H7 (cell line): ENCODE measurements around the gene PLXDC1. TPM values are rescaled to one million over a fixed set of nuclear protein-coding genes. Genes with fewer than 3 reads are reported as not detected.
"Not testable (repeated sequence)": the region's sequence is repeated elsewhere in the genome, so short reads cannot be mapped to it uniquely, and the experiment has no call there.

Experiments used
- DNase-seq: peaks from one replicate; pipeline ENCODE4 v3.0.0; 2012
- H3K27me3 ChIP-seq: 2 replicates; pipeline ENCODE4 v1.6.0; 2011; ENCODE audit warnings: mild to moderate bottlenecking, low read length; ENCODE audit not compliant: control insufficient read depth, insufficient read depth
- H3K36me3 ChIP-seq: replicated peaks from 2 replicates; pipeline ENCODE4 v1.5.1; 2011; ENCODE audit warnings: low read length; ENCODE audit not compliant: control insufficient read depth, insufficient read depth
- H3K4me3 ChIP-seq: 2 replicates; pipeline ENCODE4 v1.5.1; 2011; ENCODE audit warnings: low read depth, mild to moderate bottlenecking, control low read depth, low read length, moderate library complexity; ENCODE audit not compliant: insufficient read depth
- total RNA-seq: library from RNA; depleted of rRNA; stranded (reverse); fragments of >200 nt; shearing (Covaris generic); gene quantifications from 2 replicates; pipeline ENCODE4 v1.2.3, GENCODE V29; 2014

Gene PLXDC1
- total RNA-seq, 1 experiment from 2014 or later: 0.38 TPM

GRCh38 chr17:39170558-39170957 lies 19.1 kb upstream of the PLXDC1 start:
- Histone ChIP-seq H3K36me3 (no peaks in the 10 kb centered on the region), H3K27me3 (peaks cover 15% of the 10 kb centered on the region), H3K4me3 (no peak overlapping the region)
- no peak for DNase-seq

DNA sequence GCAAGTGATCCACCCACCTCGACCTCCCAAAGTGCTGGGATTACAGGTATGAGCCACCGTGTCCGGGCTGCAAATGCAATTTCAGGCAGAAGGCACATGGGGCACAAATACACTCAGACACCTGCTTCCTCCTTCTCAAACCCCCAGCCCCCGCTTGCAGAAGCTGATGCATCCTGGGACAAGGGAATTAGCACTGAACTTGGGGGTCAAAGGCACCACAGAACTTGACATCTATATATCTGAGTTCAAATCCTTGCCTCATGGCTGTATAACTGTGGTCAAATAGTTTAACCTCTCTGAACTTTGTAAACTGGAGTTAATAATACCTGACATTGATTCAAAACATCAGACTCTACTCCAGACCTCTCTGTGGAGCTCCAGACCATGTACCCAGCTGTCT lies 18.7 kb upstream of the PLXDC1 start:
- Histone ChIP-seq H3K4me3 (no peak overlapping the region), H3K36me3 (no peaks in the 10 kb centered on the region), H3K27me3 (peaks cover 20% of the 10 kb centered on the region)
- DNase-seq: no peak

- Histone ChIP-seq H3K4me3 (no peak overlapping the region), H3K27me3 (peaks cover 23% of the 10 kb centered on the region), H3K36me3 (no peaks in the 10 kb centered on the region)
- DNase-seq: no peak
These were observed 18.1 kb upstream of the PLXDC1 start for GRCh38 chr17:39169518-39169917.

DNA sequence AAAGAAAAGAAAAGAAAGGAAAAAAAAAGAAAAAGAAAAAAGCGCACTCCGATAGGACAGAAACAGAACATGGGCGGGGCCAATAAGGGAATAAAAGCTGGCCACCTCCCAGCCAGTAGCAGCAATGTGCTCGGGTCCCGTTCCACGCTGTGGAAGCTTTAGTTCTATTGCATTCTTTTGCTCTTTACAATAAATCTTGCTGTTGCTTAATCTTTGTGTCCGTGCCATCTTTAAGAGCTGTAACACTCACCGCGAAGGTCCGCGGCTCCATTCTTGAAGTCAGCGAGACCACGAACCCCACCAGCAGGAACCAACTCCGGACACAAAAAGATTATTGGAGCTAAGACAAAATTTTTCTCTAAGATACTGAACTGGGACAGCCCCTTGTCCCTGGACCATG lies 17.7 kb upstream of the PLXDC1 start:
- no peak for DNase-seq
- peaks cover 25% of the 10 kb centered on the region for H3K27me3 ChIP-seq
- no peak overlapping the region for H3K4me3 ChIP-seq
- no peaks in the 10 kb centered on the region for H3K36me3 ChIP-seq

DNA sequence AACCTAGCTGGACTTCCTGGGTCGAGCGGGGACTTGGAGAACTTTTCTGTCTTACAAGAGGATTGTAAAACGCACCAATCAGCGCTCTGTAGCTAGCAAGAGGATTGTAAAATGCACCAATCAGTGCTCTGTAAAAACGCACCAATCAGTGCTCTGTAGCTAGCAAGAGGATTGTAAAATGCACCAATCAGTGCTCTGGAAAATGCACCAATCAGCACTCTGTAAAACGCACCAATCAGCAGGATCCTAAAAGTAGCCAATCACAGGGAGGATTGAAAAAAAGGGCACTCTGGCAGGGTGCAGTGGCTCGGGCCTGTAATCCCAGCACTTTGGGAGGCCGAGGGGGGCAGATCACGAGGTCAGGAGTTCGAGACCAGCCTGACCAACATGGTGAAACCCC lies 17.1 kb upstream of the PLXDC1 start:
- not testable (repeated sequence) for H3K36me3 ChIP-seq, H3K4me3 ChIP-seq, DNase-seq
- peaks cover 25% of the 10 kb centered on the region for H3K27me3 ChIP-seq

GRCh38 chr17:39167476-39167875 lies 16.0 kb upstream of the PLXDC1 start:
- H3K36me3 ChIP-seq: no peaks in the 10 kb centered on the region
- no peak for DNase-seq
- H3K27me3 ChIP-seq: peaks cover 25% of the 10 kb centered on the region
- H3K4me3 ChIP-seq: no peak overlapping the region

GRCh38 chr17:39166437-39167335 lies 15.2 kb upstream of the PLXDC1 start:
- H3K4me3 ChIP-seq: no peak overlapping the region
- peaks cover 25% of the 10 kb centered on the region for H3K27me3 ChIP-seq
- no peaks in the 10 kb centered on the region for H3K36me3 ChIP-seq
- DNase-seq: no peak

- no peaks in the 10 kb centered on the region for H3K36me3 ChIP-seq
- H3K27me3 ChIP-seq: peaks cover 25% of the 10 kb centered on the region
- H3K4me3 ChIP-seq: peak within 1 kb of the TSS; percentile 83
- DNase-seq: no peak
These were observed 14.5 kb upstream of the PLXDC1 start, which contains the start of gene ARL5C for GRCh38 chr17:39165841-39166349. TSS of gene ARL5C (minus strand) at chr17:39166161. CDS start at chr17:39165760, 401 bp downstream.

DNA sequence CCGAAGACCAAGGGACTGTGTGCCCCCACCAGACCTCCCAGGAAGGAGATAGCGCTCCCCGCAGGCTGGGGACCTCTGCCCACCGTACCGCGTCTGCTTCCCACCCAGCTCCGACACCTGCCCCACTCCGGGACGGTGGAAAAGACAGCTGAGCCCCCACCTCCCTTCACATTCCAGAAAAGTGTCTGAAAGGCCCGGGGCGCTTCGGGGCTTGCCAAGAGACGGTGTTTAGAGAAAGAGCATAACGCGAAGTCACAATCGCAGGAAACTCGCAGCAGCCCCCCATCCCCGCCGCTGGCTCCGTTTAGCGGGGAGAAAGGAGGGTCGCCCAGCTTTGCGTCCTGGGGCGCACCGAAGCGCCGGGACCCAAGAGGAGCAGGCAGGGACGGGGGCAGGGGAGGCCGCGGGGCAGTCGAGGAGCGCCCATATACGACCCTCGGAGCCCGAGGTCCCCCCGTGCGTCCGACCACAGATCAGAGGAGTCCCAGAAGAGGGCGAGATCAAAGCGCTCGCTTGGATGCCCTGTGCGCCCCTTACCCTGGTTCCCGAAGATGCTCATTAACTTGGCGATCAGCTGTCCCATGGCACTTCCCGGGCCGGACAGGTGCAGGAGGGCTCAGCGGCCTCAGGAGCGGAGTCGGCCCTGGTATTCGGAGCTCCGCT lies 13.9 kb upstream of the PLXDC1 start:
- Histone ChIP-seq H3K36me3 (no peaks in the 10 kb centered on the region), H3K27me3 (peaks cover 25% of the 10 kb centered on the region), H3K4me3 (peak overlapping the region; percentile 83)
- DNase-seq: peak; percentile 79

DNA sequence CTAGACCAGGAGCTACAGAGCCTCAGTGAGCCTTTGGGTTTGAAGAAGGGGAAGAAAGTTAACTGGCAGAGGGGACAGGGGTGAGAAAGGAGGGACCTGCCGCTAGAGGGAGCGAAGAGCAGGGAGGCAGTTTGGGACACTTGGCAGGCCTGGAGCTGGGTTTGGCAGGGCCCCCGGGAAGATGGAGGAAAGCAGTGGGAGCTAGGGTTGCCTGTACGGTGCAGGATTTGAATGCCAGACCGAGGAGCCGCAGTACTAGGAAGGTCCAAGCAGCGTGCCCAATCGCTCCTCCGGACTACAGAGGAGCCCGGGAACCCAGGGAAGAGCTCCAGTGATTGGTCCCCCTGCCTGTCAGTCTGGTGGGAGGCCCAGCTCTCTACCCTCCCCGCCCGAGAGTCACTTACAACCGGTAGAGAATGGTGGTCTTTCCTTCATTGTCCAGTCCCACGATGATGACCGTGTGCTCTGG lies 13.3 kb upstream of the PLXDC1 start:
- Histone ChIP-seq H3K27me3 (peaks cover 25% of the 10 kb centered on the region), H3K36me3 (no peaks in the 10 kb centered on the region), H3K4me3 (peak overlapping the region; percentile 83)

GRCh38 chr17:39161962-39162361 lies 10.5 kb upstream of the PLXDC1 start:
- no peak overlapping the region for H3K4me3 ChIP-seq

More for the DNA sequence above, 13.3 kb upstream of the PLXDC1 start:
- DNase-seq: peak; percentile 98

DNA sequence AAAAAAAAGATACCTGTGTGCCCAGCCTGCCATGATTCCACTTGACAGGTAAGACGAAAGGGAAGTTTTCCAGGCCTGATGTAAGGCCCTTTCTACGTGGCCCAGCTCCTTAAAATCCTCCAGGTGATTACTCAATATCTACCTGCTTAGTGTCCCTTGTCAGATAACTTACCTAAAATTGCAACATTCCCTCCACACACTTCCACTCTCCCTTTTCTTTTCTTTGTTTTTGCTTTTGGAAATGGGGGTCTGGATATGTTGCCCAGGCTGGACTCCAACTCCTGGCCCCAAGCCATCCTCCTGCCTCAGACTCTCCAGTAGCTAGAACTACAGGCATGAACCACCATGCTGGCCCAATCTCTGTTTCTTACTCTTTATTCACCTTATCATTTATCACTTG lies 7.2 kb upstream of the PLXDC1 start:
- no peaks in the 10 kb centered on the region for H3K27me3 ChIP-seq
- H3K36me3 ChIP-seq: no peaks in the 10 kb centered on the region
- DNase-seq: no peak
- H3K4me3 ChIP-seq: no peak overlapping the region

More at GRCh38 chr17:39161962-39162361, 10.5 kb upstream of the PLXDC1 start:
- DNase-seq: no peak
- peaks cover 23% of the 10 kb centered on the region for H3K27me3 ChIP-seq
- H3K36me3 ChIP-seq: no peaks in the 10 kb centered on the region

DNA sequence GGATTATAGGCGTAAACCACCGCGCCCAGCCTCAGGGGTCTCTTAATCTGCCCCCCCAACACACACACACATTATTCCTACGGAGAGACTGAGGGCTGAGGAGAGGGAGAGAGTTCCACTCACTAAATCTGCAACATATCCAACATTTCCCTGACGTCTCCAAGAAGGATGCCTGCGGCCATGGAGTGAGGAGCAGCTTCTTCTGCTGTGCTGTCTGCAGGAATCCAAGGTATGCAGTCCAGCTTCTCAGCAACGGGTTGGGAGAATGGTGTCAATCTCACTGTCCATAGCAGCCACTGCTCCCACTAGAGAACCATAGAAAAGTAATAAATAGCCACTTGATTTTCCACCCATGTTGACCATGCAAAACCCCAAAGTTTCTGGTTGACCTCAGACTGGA lies 5.1 kb upstream of the PLXDC1 start:
- no peak overlapping the region for H3K4me3 ChIP-seq
- H3K36me3 ChIP-seq: no peaks in the 10 kb centered on the region
- no peak for DNase-seq
- peaks cover 8% of the 10 kb centered on the region for H3K27me3 ChIP-seq

DNA sequence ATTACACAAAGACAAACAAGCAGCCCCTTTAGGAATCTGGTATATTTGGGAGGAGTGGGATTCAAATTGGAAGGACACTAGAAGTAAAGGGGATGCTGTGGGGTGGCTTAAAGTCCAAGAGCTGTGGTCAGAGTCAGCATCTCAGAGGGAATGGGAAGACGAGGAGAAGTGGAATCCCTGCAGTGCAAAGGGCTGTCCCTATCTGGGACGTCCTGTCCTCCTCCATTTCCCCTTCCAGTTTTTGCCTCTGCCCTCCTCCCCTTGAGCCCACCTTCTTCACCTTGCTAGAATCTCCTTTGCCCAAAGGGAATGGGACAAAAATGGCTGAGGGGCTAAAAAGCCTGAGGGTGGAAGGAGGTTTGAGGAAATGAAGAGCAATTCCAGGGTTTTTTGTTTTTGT lies 4.2 kb upstream of the PLXDC1 start:
- no peak overlapping the region for H3K4me3 ChIP-seq
- peaks cover 15% of the 10 kb centered on the region for H3K27me3 ChIP-seq
- no peaks in the 10 kb centered on the region for H3K36me3 ChIP-seq
- no peak for DNase-seq
